Muscle layer of duodenum (tissue), 2 donors: Measurements from ENCODE around the gene EED.
"Not testable (repeated sequence)": the region's sequence is repeated elsewhere in the genome, so short reads cannot be mapped to it uniquely, and the experiment has no call there.

Experiments used
- H3K27ac ChIP-seq: one replicate; pipeline ENCODE4 v1.7.0; 2013; ENCODE audit warnings: mild to moderate bottlenecking, low read length
- H3K27me3 ChIP-seq: one replicate; pipeline ENCODE4 v1.7.0; 2013; ENCODE audit warnings: low read depth, mild to moderate bottlenecking, control low read depth, low read length
- H3K36me3 ChIP-seq, 2 donors: one replicate each; pipeline ENCODE4 v1.7.0; 2013; ENCODE audit warnings: low read length in 2 of 2, control low read depth in 1 of 2, mild to moderate bottlenecking in 1 of 2; ENCODE audit not compliant: insufficient read depth in 2 of 2, control insufficient read depth in 1 of 2
- H3K4me1 ChIP-seq, 2 donors: one replicate each; pipeline ENCODE4 v1.7.0; 2013; ENCODE audit warnings: low read length in 2 of 2, mild to moderate bottlenecking in 2 of 2, control low read depth in 1 of 2, moderate library complexity in 1 of 2; ENCODE audit not compliant: insufficient read depth in 2 of 2, control insufficient read depth in 1 of 2
- H3K4me3 ChIP-seq, 2 donors: one replicate each; pipeline ENCODE4 v1.7.0; 2013; ENCODE audit warnings: low read length in 2 of 2, low read depth in 1 of 2, mild to moderate bottlenecking in 1 of 2
- H3K9me3 ChIP-seq, 2 donors: one replicate each; pipeline ENCODE4 v1.7.0; 2013; ENCODE audit warnings: low read length in 2 of 2, control low read depth in 1 of 2, mild to moderate bottlenecking in 1 of 2; ENCODE audit not compliant: control insufficient read depth in 1 of 2
- donor health status: healthy.

The EED gene

DNA sequence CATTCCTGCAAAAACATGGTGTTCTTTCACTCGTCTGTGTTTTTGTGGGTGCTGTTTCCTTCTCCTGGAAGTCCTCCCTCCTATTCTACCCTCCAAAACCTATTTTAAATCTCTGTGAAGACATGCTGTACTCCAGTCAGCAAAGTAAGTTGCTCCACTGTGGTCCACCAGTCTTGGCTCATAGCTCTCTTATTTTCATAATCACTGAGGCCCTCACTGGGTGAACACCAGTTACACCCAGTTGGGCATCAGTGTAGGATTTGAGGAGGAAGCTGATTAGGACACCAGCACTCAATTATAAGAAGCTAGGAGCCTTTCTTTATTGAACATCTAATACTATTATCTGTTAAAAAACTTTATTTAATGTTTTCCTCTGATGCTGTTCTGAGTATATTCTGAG lies 23.9 kb upstream of the EED start:
- H3K4me1 ChIP-seq = peaks cover 0 to 4% of the 10 kb centered on the region in 2 donors

GRCh38 chr11:86222081-86222480 lies 22.5 kb upstream of the EED start:
- Histone ChIP-seq H3K9me3 (no peaks in the 10 kb centered on the region), H3K27ac (no peak overlapping the region), H3K4me1 (peaks cover 0 to 4% of the 10 kb centered on the region in 2 donors), H3K27me3 (no peaks in the 10 kb centered on the region), H3K36me3 (no peaks in the 10 kb centered on the region), H3K4me3 (no peak overlapping the region)

More for the DNA sequence above, 23.9 kb upstream of the EED start:
- no peaks in the 10 kb centered on the region for H3K9me3 ChIP-seq
- H3K36me3 ChIP-seq = no peaks in the 10 kb centered on the region
- H3K27me3 ChIP-seq = no peaks in the 10 kb centered on the region
- no peak overlapping the region for H3K4me3 ChIP-seq
- H3K27ac ChIP-seq = no peak overlapping the region

DNA sequence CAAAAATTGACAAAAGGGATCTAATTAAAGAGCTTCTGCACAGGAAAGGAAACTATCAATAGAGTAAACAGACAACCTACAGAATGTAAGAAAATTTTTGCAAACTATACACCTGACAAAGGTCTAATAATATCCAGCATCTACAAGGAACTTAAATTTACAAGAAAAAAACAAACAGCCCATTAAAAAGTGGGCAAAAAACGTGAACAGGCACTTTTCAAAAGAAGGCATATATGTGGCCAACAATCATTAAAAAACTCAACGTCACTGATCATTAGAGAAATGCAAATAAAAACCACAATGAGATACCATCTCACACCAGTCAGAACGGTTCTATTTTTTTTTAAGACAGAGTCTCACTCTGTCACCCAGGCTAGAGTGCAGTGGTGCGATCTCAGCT lies 20.0 kb upstream of the EED start:
- not testable (repeated sequence) for H3K27me3 ChIP-seq, H3K4me3 ChIP-seq, H3K27ac ChIP-seq, H3K9me3 ChIP-seq, H3K4me1 ChIP-seq, H3K36me3 ChIP-seq

DNA sequence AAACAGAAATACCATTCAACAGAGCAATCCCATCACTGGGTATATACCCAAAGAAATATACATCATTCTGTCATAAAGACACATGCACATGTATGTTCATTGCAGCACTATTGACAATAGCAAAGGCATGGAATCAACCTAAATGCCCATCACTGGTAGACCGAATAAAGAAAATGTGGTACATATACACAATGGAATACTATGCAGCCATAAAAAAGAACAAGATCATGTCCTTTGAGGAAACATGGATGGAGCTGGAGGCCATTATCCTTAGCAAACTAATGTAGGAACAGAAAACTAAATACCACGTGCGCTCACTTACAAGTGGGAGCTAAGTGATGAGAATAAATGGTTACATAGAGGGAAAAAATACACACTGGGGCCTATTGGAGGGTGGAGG lies 19.2 kb upstream of the EED start:
- H3K4me1 ChIP-seq, H3K27me3 ChIP-seq, H3K27ac ChIP-seq, H3K9me3 ChIP-seq, H3K4me3 ChIP-seq, H3K36me3 ChIP-seq: not testable (repeated sequence)

- Histone ChIP-seq H3K36me3 (no peaks in the 10 kb centered on the region), H3K4me3 (no peak overlapping the region), H3K4me1 (no peaks in the 10 kb centered on the region), H3K9me3 (no peaks in the 10 kb centered on the region), H3K27ac (no peak overlapping the region), H3K27me3 (no peaks in the 10 kb centered on the region)
These were observed 16.1 kb upstream of the EED start for GRCh38 chr11:86228269-86229038.

- not testable (repeated sequence) for H3K4me3 ChIP-seq, H3K36me3 ChIP-seq, H3K27me3 ChIP-seq, H3K4me1 ChIP-seq, H3K27ac ChIP-seq, H3K9me3 ChIP-seq
These were observed 15.6 kb upstream of the EED start for GRCh38 chr11:86229039-86229330.

- H3K9me3 ChIP-seq = no peaks in the 10 kb centered on the region
- H3K27me3 ChIP-seq = no peaks in the 10 kb centered on the region
- no peaks in the 10 kb centered on the region for H3K36me3 ChIP-seq
- H3K4me1 ChIP-seq = no peaks in the 10 kb centered on the region
- no peak overlapping the region for H3K4me3 ChIP-seq
- H3K27ac ChIP-seq = no peak overlapping the region
These were observed 14.3 kb upstream of the EED start for GRCh38 chr11:86230179-86230804.

DNA sequence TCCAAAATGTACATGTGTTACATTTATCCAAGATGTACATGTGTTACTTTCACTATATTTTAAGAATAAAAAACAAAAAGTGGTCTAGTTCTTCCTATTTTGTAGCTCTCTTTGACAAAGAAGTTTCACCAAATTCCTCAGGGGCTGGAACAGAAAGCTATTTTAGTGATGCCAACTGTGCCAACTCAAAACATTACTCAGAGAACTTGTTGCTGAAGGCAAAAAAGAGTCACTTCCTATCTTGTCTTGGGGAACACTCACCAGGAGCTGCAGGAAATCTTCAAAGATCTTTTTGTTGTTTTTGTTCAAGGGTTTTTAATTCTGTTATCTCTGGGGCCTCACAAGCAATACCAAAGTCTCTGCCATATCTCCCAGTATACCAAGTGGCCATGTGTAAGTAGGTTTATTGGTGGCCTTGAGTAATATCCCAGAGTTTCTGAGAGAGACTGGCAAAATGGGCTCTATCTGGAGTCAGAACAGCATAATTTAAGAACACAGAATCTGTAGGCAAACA lies 13.6 kb upstream of the EED start:
- H3K4me3 ChIP-seq = no peak overlapping the region
- H3K27me3 ChIP-seq = no peaks in the 10 kb centered on the region
- no peaks in the 10 kb centered on the region for H3K36me3 ChIP-seq
- no peak overlapping the region for H3K27ac ChIP-seq
- H3K4me1 ChIP-seq = no peaks in the 10 kb centered on the region
- no peaks in the 10 kb centered on the region for H3K9me3 ChIP-seq

DNA sequence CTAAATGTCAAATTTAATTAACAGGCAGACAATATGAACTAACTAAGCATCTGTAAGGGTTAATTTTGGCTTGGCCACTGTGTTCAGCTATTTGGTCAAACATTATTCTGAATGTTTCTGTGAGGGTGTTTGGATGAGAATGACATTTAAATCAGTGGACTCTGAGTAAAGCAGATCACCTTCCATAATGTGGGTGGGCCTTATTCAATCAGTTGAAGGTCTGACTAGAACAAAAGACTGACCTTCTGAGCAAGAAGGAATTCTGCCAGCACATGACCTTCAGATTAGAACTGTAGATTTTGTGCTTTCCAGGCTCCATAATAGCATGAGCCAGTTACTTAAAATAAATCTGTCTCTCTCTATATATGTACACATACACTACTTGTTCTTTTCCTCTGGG lies 12.0 kb upstream of the EED start:
- no peaks in the 10 kb centered on the region for H3K4me1 ChIP-seq

DNA sequence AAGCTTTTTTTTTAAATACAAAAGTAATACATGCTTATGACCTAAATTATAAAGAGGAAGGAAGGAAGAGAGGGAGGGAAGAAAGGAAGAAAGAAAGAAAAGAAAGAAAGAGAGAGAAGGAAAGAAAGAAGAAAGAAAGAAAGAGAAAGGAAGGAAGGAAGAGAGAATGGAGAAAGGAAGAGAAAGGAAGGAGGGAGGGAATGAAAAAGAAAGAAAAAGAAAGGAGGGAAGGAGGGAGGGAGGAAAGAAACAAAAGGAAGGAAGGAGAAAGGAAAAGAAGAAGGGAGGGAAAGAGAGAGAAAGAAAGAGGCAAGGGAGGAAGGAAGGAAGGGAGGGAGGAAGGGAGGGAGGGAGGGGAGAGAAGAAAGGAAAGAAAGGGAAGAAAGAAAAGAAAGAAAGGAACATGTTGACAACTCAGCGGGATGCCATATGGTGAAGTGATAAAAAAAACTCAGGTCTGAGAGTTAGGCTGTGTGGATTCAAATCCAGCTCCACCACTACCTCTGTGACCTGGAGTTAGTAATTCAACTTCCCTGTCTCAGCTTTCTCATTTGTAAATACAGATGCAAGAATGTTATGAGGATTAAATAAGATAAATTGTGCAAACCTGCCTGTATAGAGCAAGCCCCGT lies 9.6 kb upstream of the EED start:
- Histone ChIP-seq H3K4me3 (no peak overlapping the region), H3K36me3 (no peaks in the 10 kb centered on the region), H3K4me1 (no peaks in the 10 kb centered on the region), H3K27ac (no peak overlapping the region), H3K9me3 (no peaks in the 10 kb centered on the region), H3K27me3 (no peaks in the 10 kb centered on the region)

More for the DNA sequence above, 12.0 kb upstream of the EED start:
- H3K27me3 ChIP-seq = no peaks in the 10 kb centered on the region
- H3K36me3 ChIP-seq = no peaks in the 10 kb centered on the region
- no peak overlapping the region for H3K4me3 ChIP-seq
- H3K9me3 ChIP-seq = no peaks in the 10 kb centered on the region
- no peak overlapping the region for H3K27ac ChIP-seq

GRCh38 chr11:86237267-86237804 lies 7.2 kb upstream of the EED start:
- Histone ChIP-seq H3K36me3 (no peaks in the 10 kb centered on the region), H3K9me3 (no peaks in the 10 kb centered on the region), H3K27ac (no peak overlapping the region), H3K27me3 (no peaks in the 10 kb centered on the region), H3K4me3 (no peak overlapping the region), H3K4me1 (no peaks in the 10 kb centered on the region)
